Measurements from ENCODE around the gene C12orf76. TPM values are rescaled to one million over a fixed set of nuclear protein-coding genes. Genes with fewer than 3 reads are reported as not detected.

The C12orf76 gene
- polyA plus RNA-seq, 2 of the 4 experiments (the other 2 are of a cell fraction), result 13.3 to 22.6 TPM

- no peak overlapping the region for H3K27ac ChIP-seq
- no peak overlapping the region for H3K4me3 ChIP-seq
- no peak overlapping the region for H3K4me2 ChIP-seq
- H3K9me3 ChIP-seq, result no peaks in the 10 kb centered on the region
- no peak for ATAC-seq
- FAIRE-seq, result no peak
- DNase-seq (ENCODE audit: low read depth in 1 of 2, low spot score in 1 of 2), result no peak
- TF ChIP-seq RFX5 (IDR thresholded peaks at IDR 0.05) (no peak), HDAC2 (IDR thresholded peaks at IDR 0.05) (no peak), ZSCAN20 (CRISPR knock-in tag; IDR thresholded peaks at IDR 0.05) (no peak), HOXB13 (CRISPR knock-in tag; IDR thresholded peaks at IDR 0.05; ENCODE audit: low read depth) (no peak), TP53 (CRISPR knock-in tag; IDR thresholded peaks at IDR 0.05) (no peak), JUNB (IDR thresholded peaks at IDR 0.05) (no peak), EP300 (IDR thresholded peaks at IDR 0.05) (no peak), POLR2AphosphoS2 (conservative IDR thresholded peaks at IDR 0.05; ENCODE audit: low read length) (no peak), ZC3H11A (IDR thresholded peaks at IDR 0.05) (no peak)
- POLR2A ChIA-PET, result no interaction called here
- CTCF ChIA-PET, result interaction anchor here (1.5 kb wide), 1 partner anchor 29 kb away, joined by 3 read pairs; no protein-coding TSS in a partner anchor
- peaks cover 8% of the 10 kb centered on the region; the same call in 2 of the 3 replicates for H3K4me1 ChIP-seq
Measured at GRCh38 chr12:110007881-110008280, 40.4 kb downstream of the C12orf76 start.

GRCh38 chr12:110006115-110006514 is 42.2 kb downstream of the C12orf76 start:
- CTCF ChIA-PET, result interaction anchor here (1.0 to 1.5 kb wide), 2 partner anchors 29 to 31 kb away, joined by 3 read pairs; no protein-coding TSS in a partner anchor
- H3K4me1 ChIP-seq, result peaks cover 4% of the 10 kb centered on the region; the same call in 1 of the 3 replicates
- H3K4me3 ChIP-seq, result no peak overlapping the region
- DNase-seq (ENCODE audit: low read depth in 1 of 2, low spot score in 1 of 2) (no peak), FAIRE-seq (no peak), ATAC-seq (no peak)
- TF ChIP-seq NFE2L2 (conservative IDR thresholded peaks at IDR 0.05; ENCODE audit: low read length), result no peak
- no peak for TF ChIP-seq ZC3H11A (IDR thresholded peaks at IDR 0.05)
- TF ChIP-seq REST (IDR thresholded peaks at IDR 0.05), result no peak
- no peak for TF ChIP-seq RFX5 (IDR thresholded peaks at IDR 0.05)
- TF ChIP-seq ESRRA (IDR thresholded peaks at IDR 0.05; ENCODE audit: borderline replicate concordance, low read length), result no peak
- no peak for TF ChIP-seq PHF8 (IDR thresholded peaks at IDR 0.05; ENCODE audit: borderline replicate concordance, low read depth)
- no peak for TF ChIP-seq FOSL2 (IDR thresholded peaks at IDR 0.05)
- no peak for TF ChIP-seq FOSL2 (CRISPR knock-in tag; IDR thresholded peaks at IDR 0.05)
- TF ChIP-seq ZSCAN20 (CRISPR knock-in tag; IDR thresholded peaks at IDR 0.05), result no peak
- no peak for TF ChIP-seq CHD4 (IDR thresholded peaks at IDR 0.05; ENCODE audit: borderline replicate concordance)
- TF ChIP-seq CTCF (IDR thresholded peaks at IDR 0.05), result no peak
- no peak for TF ChIP-seq MYC (IDR thresholded peaks at IDR 0.05; ENCODE audit: borderline replicate concordance, low read length)
- no peak for TF ChIP-seq EHF (CRISPR knock-in tag; IDR thresholded peaks at IDR 0.05)
- no peak for TF ChIP-seq BHLHE40 (IDR thresholded peaks at IDR 0.05; ENCODE audit: low read depth, low read length)
- no peak for TF ChIP-seq USF2 (IDR thresholded peaks at IDR 0.05)
- no peak for TF ChIP-seq TP53 (CRISPR knock-in tag; IDR thresholded peaks at IDR 0.05)
- TF ChIP-seq ZNF302 (CRISPR knock-in tag; IDR thresholded peaks at IDR 0.05), result no peak
- no peak for TF ChIP-seq HOXB13 (CRISPR knock-in tag; IDR thresholded peaks at IDR 0.05; ENCODE audit: low read depth)
- no peak for TF ChIP-seq MAZ (IDR thresholded peaks at IDR 0.05; ENCODE audit: borderline replicate concordance, low read depth, low read length)
- no peak for TF ChIP-seq JUNB (IDR thresholded peaks at IDR 0.05)
- H3K4me2 ChIP-seq, result no peak overlapping the region
- 92% methylated on average over 4 of the region's 4 CpGs for WGBS (ENCODE audit: missing lambda C conversion rate)
- no peak overlapping the region for H3K27ac ChIP-seq
- no peaks in the 10 kb centered on the region for H3K9me3 ChIP-seq
- POLR2A ChIA-PET, result no interaction called here
